HepG2 (cell line): Measurements from ENCODE around the gene INPP1.

Experiments
- BHLHE40 ChIP-seq: IDR thresholded peaks from 2 replicates; pipeline ENCODE4 v1.6.1; 2011; ENCODE audit warnings: low read length, improper control_type of control experiment
- IRF9 ChIP-seq: sonication (generic); formaldehyde crosslinking; IDR thresholded peaks from 2 replicates; pipeline ENCODE4 v1.8.0; 2022; ENCODE audit warnings: missing genetic modification reagents, mild to moderate bottlenecking, borderline replicate concordance
- KAT7 ChIP-seq: IDR thresholded peaks from 2 replicates; pipeline ENCODE4 v1.6.1; 2018; ENCODE audit warnings: borderline replicate concordance, missing compliant biosample characterization
- MYNN ChIP-seq: sonication (generic); formaldehyde crosslinking; IDR thresholded peaks from 2 replicates; pipeline ENCODE4 v1.4.0; 2020; ENCODE audit warnings: mild to moderate bottlenecking, low read depth, missing genetic modification reagents
- PAWR ChIP-seq: sonication (generic); formaldehyde crosslinking; IDR thresholded peaks from 2 replicates; pipeline ENCODE4 v1.4.0; 2020; ENCODE audit warnings: missing genetic modification reagents, mild to moderate bottlenecking, borderline replicate concordance
- PITX1 ChIP-seq: sonication (generic); formaldehyde crosslinking; IDR thresholded peaks from 2 replicates; pipeline ENCODE4 v1.5.1; 2020; ENCODE audit warnings: mild to moderate bottlenecking, missing genetic modification reagents
- PLRG1 ChIP-seq: fragments of 450-650 bp; conservative IDR thresholded peaks from 2 replicates; pipeline ENCODE4 v1.6.1; 2016
- POLR2A ChIP-seq, 2 experiments: IDR thresholded peaks; 2 replicates each; pipeline ENCODE4 v1.6.1; 2011; ENCODE audit warnings: low read depth in 2 of 2, low read length in 2 of 2, mild to moderate bottlenecking in 1 of 2, moderate library complexity in 1 of 2; ENCODE audit not compliant: insufficient read depth in 1 of 2
- POLR2AphosphoS5 ChIP-seq: IDR thresholded peaks from 2 replicates; pipeline ENCODE4 v1.6.1; 2012; ENCODE audit warnings: low read depth, low read length
- SKIL ChIP-seq: sonication (generic); formaldehyde crosslinking; IDR thresholded peaks from 2 replicates; pipeline ENCODE4 v1.8.0; 2022; ENCODE audit warnings: missing genetic modification reagents, mild to moderate bottlenecking, moderate library complexity, borderline replicate concordance
- ZNF205 ChIP-seq: IDR thresholded peaks from 2 replicates; pipeline ENCODE4 v1.6.1; 2018; ENCODE audit warnings: missing biosample characterization, missing genetic modification reagents
- ZNF30 ChIP-seq: sonication (generic); formaldehyde crosslinking; IDR thresholded peaks from 2 replicates; pipeline ENCODE4 v1.5.0; 2020; ENCODE audit warnings: mild to moderate bottlenecking, missing genetic modification reagents
- ZNF350 ChIP-seq: sonication (generic); formaldehyde crosslinking; IDR thresholded peaks from 2 replicates; pipeline ENCODE4 v1.4.0; 2020; ENCODE audit warnings: mild to moderate bottlenecking, low read depth, missing genetic modification reagents, borderline replicate concordance
- TF ChIP-seq, protein P1 (sequence below): sonication (generic); formaldehyde crosslinking; IDR thresholded peaks from 2 replicates; pipeline ENCODE4 v1.5.0; 2020; ENCODE audit warnings: mild to moderate bottlenecking, missing genetic modification reagents, moderate library complexity

GRCh38 chr2:190369635-190370034 is 26.2 kb downstream of the INPP1 start:
- TF ChIP-seq, protein P1, sequence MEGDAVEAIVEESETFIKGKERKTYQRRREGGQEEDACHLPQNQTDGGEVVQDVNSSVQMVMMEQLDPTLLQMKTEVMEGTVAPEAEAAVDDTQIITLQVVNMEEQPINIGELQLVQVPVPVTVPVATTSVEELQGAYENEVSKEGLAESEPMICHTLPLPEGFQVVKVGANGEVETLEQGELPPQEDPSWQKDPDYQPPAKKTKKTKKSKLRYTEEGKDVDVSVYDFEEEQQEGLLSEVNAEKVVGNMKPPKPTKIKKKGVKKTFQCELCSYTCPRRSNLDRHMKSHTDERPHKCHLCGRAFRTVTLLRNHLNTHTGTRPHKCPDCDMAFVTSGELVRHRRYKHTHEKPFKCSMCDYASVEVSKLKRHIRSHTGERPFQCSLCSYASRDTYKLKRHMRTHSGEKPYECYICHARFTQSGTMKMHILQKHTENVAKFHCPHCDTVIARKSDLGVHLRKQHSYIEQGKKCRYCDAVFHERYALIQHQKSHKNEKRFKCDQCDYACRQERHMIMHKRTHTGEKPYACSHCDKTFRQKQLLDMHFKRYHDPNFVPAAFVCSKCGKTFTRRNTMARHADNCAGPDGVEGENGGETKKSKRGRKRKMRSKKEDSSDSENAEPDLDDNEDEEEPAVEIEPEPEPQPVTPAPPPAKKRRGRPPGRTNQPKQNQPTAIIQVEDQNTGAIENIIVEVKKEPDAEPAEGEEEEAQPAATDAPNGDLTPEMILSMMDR (CRISPR knock-in tag) = no peak
- TF ChIP-seq SKIL (no peak), POLR2AphosphoS5 (no peak), POLR2A (IDR thresholded peaks at IDR 0.05; ENCODE audit: insufficient read depth in 1 of 2, low read depth in 2 of 2, low read length in 2 of 2) (no peak), KAT7 (CRISPR knock-in tag) (no peak), MYNN (CRISPR knock-in tag) (no peak), ZNF30 (CRISPR knock-in tag) (no peak), PAWR (CRISPR knock-in tag) (no peak), PITX1 (no peak), BHLHE40 (no peak), ZNF205 (CRISPR knock-in tag) (no peak), PLRG1 (no peak), ZNF350 (no peak), IRF9 (CRISPR knock-in tag) (no peak)
